NCI-H2029 treated with DMSO at 0.1 percent for 48 hours (cell line): ENCODE data around the gene PDE6B.
A peak's percentile ranks its signal among the peaks of the same experiment; 100 is the strongest.
"Not testable (repeated sequence)": the region's sequence is repeated elsewhere in the genome, so short reads cannot be mapped to it uniquely, and the experiment has no call there.

ENCODE experiments used
- DNase-seq: peaks from one replicate; lab custom pipeline; 2025; lab: John Stamatoyannopoulos, UW

PDE6B gene

GRCh38 chr4:704198-704891 lies 79.0 kb downstream of the PDE6B start:
- DNase-seq, result no peak

GRCh38 chr4:704971-705277 lies 79.6 kb downstream of the PDE6B start:
- no peak for DNase-seq

DNA sequence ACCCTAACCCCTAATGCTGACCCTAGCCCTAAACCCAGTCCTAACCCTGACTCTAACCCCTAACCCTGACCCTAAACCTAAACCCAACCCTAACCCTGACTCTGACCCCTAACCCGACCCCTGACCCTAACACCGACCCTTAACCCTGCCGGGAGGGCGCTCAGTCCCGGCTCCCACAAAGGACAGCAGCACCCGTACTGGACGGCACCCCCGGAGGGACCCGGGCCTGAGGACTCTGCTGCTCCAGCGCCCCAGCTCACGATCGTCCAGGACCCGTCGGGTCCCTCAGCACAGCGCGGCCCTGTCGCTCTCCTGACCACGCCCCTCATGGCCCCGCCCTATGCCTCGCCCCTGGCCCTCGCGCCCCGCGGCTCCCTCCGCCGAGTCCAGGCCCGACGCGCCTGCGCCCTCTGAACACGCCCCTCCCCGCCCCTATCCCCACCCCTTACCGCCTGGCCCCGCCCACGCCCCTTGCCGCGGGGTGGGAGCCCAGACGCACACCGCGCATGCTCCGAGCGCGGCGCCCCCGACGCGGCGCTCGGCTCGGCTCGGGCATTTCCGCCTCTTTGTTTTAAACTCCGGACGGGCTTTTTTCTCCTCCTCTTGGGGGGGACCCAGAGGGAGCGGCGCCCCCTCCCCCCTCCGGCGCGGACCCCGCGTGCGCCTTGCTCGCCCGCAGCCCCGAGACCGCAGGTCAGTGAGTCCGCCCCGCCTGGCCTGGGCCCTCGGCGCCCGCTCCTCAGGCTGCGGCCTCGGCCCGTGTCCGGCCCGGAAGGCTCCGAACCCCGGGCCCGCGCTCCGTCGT lies 80.1 kb downstream of the PDE6B start, which contains the start of gene PCGF3:
Gene PCGF3 (plus strand): TSS at position 555 of the 805 bp plus-strand sequence. CDS start 27,849 bp downstream, outside the sequence.
- peak; percentile 71 for DNase-seq

GRCh38 chr4:706083-706633 lies 80.8 kb downstream of the PDE6B start:
- not testable (repeated sequence) for DNase-seq

DNA sequence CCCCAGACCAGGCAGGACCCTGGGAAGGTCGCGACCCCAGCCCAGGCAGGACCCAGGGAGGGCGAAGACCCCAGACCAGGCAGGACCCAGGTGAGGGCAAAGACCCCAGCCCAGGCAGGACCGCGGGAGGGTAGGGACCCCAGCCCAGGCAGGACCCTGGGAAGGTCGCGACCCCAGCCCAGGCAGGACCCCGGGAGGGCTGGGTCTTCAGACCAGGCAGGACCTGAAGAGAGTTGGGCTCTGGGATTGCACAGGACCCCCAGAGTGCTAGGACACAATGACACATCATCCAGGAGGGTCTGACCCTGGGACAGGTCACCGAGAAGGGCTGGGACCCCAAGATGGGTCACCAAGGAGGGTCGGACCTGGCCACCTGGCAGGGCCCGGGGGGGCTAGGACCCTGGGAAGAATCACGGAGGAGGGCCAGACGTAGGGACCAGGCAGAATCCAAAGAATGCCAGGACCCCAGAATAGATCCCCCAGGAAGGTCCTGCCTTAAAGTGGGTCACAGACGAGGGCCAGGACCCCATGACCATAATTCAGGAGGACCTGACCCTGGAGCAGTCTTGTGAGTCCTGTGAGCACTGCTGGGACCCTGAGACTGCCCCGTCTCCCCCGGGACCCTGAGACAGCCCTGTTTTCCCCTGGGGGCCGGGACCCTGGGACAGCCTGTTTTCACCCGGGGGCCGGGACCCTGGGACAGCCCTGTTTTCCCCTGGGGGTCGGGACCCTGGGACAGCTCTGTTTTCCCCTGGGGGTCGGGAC lies 81.6 kb downstream of the PDE6B start:
- no peak for DNase-seq

DNA sequence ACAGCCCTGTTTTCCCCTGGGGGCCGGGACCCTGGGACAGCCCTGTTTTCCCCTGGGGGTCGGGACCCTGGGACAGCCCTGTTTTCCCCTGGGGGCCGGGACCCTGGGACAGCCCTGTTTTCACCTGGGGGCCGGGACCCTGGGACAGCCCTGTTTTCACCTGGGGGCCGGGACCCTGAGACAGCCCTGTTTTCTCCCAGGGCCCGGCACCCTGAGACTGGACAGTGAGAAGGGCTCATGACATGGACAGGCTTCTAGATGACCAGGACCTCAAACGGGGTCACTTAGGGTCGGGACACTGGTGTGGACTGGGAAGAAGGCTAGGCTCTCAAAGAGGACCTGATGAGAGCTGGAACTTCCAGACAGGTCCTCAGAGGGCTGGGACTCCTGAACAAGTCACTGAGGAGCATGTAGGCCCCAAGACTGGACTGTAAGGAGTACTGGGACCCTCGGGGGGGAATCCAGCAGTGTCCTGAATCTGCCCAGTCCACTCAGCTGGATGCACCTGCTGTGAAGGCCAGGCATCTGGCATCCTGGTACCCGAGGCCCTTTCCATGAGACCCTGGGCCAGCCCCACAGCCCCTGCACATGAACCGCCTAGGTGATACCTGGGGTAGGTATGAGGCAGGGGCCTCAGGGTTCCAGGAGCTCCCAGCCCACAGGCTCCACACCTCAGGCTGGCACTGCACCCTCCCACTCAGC lies 82.7 kb downstream of the PDE6B start:
- DNase-seq, result no peak

- DNase-seq, result no peak
Observed at GRCh38 chr4:708631-708933, 83.2 kb downstream of the PDE6B start.

GRCh38 chr4:709348-709747 lies 84.0 kb downstream of the PDE6B start:
- DNase-seq, result no peak

DNA sequence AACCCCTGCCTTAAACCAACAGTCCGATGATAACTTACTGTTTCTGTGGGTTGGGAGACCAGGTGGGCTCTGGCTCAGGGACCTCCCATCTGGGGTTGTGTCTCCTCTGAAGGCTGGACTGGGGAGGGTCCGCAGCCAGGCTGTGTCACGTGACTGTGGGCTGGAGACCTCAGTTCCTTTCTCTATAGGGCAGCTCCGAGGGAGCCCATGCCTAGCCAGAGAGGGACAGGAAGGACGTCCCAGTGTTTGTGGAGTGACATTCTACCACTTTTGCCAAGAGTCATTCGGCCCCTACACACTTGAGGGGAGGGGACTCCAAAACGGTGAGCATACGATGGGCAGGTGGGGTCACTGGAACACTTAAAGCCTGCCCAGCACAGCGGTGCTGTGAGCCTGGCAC lies 84.7 kb downstream of the PDE6B start:
- DNase-seq, result no peak

- no peak for DNase-seq
Observed at GRCh38 chr4:710916-711315, 85.5 kb downstream of the PDE6B start.

DNA sequence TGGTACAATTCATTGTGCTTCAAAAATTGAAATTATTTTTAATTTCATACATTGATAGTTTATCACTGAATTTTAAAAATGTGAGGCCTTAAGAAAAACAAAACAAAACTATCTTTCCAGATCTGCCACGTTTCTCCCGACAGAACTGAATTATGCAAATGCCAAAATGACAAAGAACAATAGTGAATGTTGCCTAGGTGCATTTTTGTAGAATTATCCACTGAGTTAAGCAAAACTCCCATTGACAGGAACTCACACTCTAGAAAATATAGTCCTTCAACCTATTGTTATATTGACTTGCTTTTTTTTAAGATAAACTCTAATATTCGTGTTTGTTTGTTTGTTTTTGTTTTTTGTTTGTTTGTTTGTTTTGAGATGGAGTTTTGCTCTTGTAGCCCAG lies 86.7 kb downstream of the PDE6B start:
- no peak for DNase-seq

DNA sequence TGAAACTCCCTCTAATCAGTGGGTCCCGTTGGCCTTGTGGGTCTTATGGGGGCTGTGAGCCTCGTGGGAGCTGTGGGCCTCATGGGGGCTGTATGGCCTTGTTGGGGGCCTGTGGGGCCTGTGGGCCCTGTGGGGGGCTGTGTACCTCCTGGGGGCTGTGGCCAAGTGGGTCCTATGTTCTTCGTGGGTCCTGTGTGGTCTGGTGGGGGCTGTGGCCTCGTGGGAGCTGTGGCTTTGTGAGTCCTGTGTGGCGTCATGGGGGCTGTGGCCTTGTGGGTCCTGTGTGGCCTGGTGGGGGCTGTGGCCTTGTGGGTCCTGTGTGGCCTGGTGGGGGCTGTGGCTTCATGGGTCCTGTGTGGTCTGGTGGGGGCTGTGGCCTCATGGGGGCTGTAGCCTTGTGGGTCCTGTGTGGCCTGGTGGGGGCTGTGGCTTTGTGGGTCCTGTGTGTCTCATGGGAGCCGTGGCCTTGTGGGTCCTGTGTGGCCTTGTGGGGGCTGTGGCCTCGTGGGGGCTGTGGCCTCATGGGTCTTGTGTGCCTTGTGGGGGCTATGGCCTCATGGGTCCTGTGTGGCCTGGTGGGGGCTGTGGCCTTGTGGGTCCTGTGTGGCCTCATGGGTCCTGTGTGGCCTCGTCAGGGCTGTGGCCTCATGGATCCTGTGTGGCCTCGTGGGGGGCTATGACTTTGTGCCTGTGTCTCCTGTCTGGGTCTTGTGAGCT lies 87.7 kb downstream of the PDE6B start:
- DNase-seq, result no peak

- DNase-seq, result no peak
Observed at GRCh38 chr4:714087-714486, 88.7 kb downstream of the PDE6B start.

DNA sequence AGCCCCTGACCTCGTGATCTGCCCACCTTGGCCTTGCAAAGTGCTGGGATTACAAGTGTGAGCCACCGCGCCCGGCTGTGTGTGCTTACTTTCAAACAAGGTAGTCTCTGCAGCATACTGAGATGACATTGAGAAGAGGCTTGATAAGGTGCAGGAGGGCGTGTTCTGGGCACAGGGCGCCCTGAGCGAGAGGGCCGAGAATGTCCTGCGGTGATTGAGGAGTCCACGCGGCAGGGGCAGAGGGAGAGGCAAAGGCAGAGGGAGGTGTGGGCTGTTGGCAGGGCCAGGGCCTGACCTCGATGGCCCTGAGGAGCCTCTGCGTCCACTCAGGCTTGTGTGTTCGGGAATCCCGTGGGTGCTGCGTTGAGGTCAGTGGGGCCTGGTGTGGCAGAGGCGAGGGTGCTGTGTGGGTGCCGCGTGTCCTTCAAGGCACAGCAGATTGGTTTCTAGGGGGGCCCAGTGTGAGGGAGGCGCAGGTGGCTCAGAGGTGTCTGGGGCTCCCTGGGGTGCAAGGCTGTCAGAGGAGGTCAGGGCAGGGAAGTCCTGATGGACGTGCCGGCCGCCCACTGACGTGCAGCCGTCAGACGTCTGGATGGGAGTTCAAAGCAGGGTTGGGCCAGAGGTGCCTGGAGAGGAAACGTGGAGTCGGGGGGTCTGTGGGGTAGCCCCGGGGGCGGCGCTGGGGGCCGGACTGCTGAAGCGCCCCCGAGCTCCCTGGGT lies 92.4 kb downstream of the PDE6B start:
- no peak for DNase-seq

- DNase-seq, result no peak
Observed at GRCh38 chr4:718460-718859, 93.1 kb downstream of the PDE6B start.
